MCF 10A (cell line): Measurements from ENCODE around the gene CTNNA1. TPM values are rescaled to one million over a fixed set of nuclear protein-coding genes. Genes with fewer than 3 reads are reported as not detected.
A peak's percentile ranks its signal among the peaks of the same experiment; 100 is the strongest.

Experiments used
- BruUV-seq: library from RNA; stranded (reverse); fragments of 400-500 nt; replicated peaks from 2 replicates; lab custom pipeline; 2021; lab: Mats Ljungman, UMichigan
- CTCF ChIA-PET: fragments of 300-600 bp; sonication (Branson Sonifier 250); formaldehyde crosslinking; extraction: SDS; loops from one replicate; lab custom pipeline; 2021; ENCODE audit warnings: antibody characterized with exemption, inconsistent platforms; lab: Yijun Ruan, JAX
- POLR2A ChIA-PET: fragments of 300-600, 350-650 bp; sonication (Branson Sonifier 250); formaldehyde crosslinking; extraction: SDS; loops from one replicate; lab custom pipeline; 2020; ENCODE audit warnings: antibody characterized with exemption, inconsistent platforms; lab: Yijun Ruan, JAX
- DNase-seq: peaks from one replicate; pipeline ENCODE4 v3.0.0-alpha.2; 2018; ENCODE audit not compliant: unreplicated experiment
- H3K27ac Mint-ChIP-seq: one replicate; pipeline ENCODE4 v1.8.0; 2022; ENCODE audit warnings: mild to moderate bottlenecking, low read depth, mixed read lengths; ENCODE audit not compliant: unreplicated experiment
- H3K27me3 Mint-ChIP-seq: one replicate; pipeline ENCODE4 v1.8.0; 2022; ENCODE audit warnings: mixed read lengths; ENCODE audit not compliant: insufficient read depth, unreplicated experiment
- H3K36me3 Mint-ChIP-seq: one replicate; pipeline ENCODE4 v1.8.0; 2022; ENCODE audit warnings: mild to moderate bottlenecking, moderate library complexity, mixed read lengths; ENCODE audit not compliant: insufficient read depth, unreplicated experiment
- H3K4me1 Mint-ChIP-seq: one replicate; pipeline ENCODE4 v1.8.0; 2022; ENCODE audit warnings: mixed read lengths; ENCODE audit not compliant: insufficient read depth, unreplicated experiment
- H3K4me3 Mint-ChIP-seq: one replicate; pipeline ENCODE4 v1.8.0; 2022; ENCODE audit warnings: mild to moderate bottlenecking, moderate library complexity, mixed read lengths; ENCODE audit not compliant: unreplicated experiment
- H3K9me3 Mint-ChIP-seq: one replicate; pipeline ENCODE4 v1.8.0; 2022; ENCODE audit warnings: mixed read lengths; ENCODE audit not compliant: unreplicated experiment
- intact Hi-C: fragments of 100-400 bp; cut with micrococcal nuclease; formaldehyde crosslinking; loops from 2 replicates; pipeline ENCODE4 v1.14.1; 2022
- total RNA-seq: library from RNA; stranded (reverse); gene quantifications from 2 replicates; pipeline ENCODE4 v1.2.3, GENCODE V29; 2022
- TF ChIP-seq, protein P1 (sequence below): fragments of 200-600 bp; IDR thresholded peaks from one replicate; pipeline ENCODE4 v1.8.0; 2022; ENCODE audit warnings: antibody characterized with exemption, mild to moderate bottlenecking; ENCODE audit not compliant: unreplicated experiment

Gene CTNNA1
- total RNA-seq, 1 experiment from 2014 or later: 519 TPM

DNA sequence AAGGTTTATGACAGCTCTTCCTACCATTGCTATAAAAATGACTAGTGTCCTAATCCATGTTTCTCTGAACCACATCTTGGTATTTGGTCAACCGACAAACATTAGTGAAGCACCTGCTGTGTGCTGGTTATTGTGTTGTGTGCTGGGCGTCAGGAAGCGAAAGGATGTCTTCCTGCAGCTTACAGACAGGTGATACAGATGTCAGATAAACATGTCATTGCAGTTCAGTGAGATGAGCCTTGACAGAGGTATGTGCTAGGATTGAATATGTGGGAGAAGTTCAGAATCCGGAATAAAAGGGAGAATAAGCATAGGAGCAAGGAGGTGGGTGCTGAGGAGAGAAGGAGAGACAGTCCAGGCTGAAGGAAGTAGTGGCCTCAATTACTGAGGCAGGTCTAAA lies 20.3 kb upstream of the CTNNA1 start:
- no TSS peak for BruUV-seq
- peaks cover 4% of the 10 kb centered on the region for H3K36me3 Mint-ChIP-seq
- intact Hi-C loops: no loop called here
- POLR2A ChIA-PET: no interaction called here
- no peak overlapping the region for H3K27ac Mint-ChIP-seq
- no peak for DNase-seq
- TF ChIP-seq, protein P1, sequence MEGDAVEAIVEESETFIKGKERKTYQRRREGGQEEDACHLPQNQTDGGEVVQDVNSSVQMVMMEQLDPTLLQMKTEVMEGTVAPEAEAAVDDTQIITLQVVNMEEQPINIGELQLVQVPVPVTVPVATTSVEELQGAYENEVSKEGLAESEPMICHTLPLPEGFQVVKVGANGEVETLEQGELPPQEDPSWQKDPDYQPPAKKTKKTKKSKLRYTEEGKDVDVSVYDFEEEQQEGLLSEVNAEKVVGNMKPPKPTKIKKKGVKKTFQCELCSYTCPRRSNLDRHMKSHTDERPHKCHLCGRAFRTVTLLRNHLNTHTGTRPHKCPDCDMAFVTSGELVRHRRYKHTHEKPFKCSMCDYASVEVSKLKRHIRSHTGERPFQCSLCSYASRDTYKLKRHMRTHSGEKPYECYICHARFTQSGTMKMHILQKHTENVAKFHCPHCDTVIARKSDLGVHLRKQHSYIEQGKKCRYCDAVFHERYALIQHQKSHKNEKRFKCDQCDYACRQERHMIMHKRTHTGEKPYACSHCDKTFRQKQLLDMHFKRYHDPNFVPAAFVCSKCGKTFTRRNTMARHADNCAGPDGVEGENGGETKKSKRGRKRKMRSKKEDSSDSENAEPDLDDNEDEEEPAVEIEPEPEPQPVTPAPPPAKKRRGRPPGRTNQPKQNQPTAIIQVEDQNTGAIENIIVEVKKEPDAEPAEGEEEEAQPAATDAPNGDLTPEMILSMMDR: no peak
- no peak overlapping the region for H3K4me3 Mint-ChIP-seq
- CTCF ChIA-PET: interaction anchor here (0.8 kb wide), 1 partner anchor 8 kb away, joined by 4 read pairs; no protein-coding TSS in a partner anchor
- H3K4me1 Mint-ChIP-seq: peaks cover 7% of the 10 kb centered on the region
- peaks cover 7% of the 10 kb centered on the region for H3K9me3 Mint-ChIP-seq
- H3K27me3 Mint-ChIP-seq: no peaks in the 10 kb centered on the region

DNA sequence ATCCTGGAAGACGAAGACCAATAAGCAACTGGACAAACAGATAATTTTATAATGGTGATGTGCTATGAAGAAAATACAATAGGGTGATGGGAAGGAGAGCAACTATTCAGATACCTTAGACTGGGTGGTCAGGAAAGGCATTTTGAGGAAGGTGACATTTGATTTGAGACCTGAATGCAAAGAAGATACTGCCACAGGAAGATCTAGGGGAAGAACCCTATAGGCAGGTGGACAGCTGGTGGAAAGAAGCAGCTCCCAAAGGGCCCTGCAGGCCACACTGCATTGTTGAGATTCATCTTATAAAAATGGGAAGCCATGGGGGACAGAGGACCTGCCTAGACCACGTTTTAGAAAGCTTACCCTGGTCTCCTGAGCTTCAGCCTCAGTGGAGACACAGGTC lies 19.7 kb upstream of the CTNNA1 start:
- no peaks in the 10 kb centered on the region for H3K27me3 Mint-ChIP-seq
- H3K9me3 Mint-ChIP-seq: peaks cover 7% of the 10 kb centered on the region
- TF ChIP-seq, protein P1: no peak
- no peak for DNase-seq
- H3K4me1 Mint-ChIP-seq: peaks cover 12% of the 10 kb centered on the region
- ChIA-PET CTCF (interaction anchor here (0.8 kb wide), 1 partner anchor 9 kb away, joined by 4 read pairs; no protein-coding TSS in a partner anchor), POLR2A (no interaction called here)
- no peak overlapping the region for H3K27ac Mint-ChIP-seq
- BruUV-seq: no TSS peak
- intact Hi-C loops: no loop called here
- no peak overlapping the region for H3K4me3 Mint-ChIP-seq
- H3K36me3 Mint-ChIP-seq: peaks cover 4% of the 10 kb centered on the region

DNA sequence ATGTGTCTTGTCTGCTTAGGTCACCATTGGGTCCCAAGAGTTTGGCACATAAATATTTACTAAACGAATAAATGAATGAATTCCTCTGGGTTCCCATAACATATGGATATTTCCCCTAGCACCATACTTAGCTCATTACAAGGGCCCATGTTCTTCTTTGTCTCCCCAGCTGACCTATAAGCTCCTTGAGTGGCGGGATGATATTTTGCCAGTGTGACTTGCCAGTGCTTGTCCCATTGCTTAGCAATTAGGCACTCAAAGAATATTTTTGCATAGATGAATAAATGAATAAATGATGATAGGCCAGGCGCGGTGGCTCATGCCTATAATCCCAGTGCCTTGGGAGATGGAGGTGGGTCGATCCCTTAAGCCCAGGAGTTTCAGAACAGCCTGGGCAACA lies 16.9 kb upstream of the CTNNA1 start:
- ChIA-PET POLR2A (interaction anchor here (0.8 to 1.8 kb wide), 3 partner anchors 11 to 17 kb away, joined by 3 to 9 read pairs (median 6); partner anchors contain the start of gene CTNNA1), CTCF (interaction anchor here (0.5 to 1.3 kb wide), 3 partner anchors 8 to 142 kb away, joined by 3 read pairs; no protein-coding TSS in a partner anchor)
- Mint-ChIP-seq H3K27me3 (no peaks in the 10 kb centered on the region), H3K9me3 (peaks cover 7% of the 10 kb centered on the region), H3K4me1 (peaks cover 13% of the 10 kb centered on the region), H3K36me3 (peaks cover 4% of the 10 kb centered on the region), H3K27ac (no peak overlapping the region), H3K4me3 (no peak overlapping the region)
- TF ChIP-seq, protein P1: no peak
- no peak for DNase-seq
- no TSS peak for BruUV-seq
- intact Hi-C loops: no loop called here

DNA sequence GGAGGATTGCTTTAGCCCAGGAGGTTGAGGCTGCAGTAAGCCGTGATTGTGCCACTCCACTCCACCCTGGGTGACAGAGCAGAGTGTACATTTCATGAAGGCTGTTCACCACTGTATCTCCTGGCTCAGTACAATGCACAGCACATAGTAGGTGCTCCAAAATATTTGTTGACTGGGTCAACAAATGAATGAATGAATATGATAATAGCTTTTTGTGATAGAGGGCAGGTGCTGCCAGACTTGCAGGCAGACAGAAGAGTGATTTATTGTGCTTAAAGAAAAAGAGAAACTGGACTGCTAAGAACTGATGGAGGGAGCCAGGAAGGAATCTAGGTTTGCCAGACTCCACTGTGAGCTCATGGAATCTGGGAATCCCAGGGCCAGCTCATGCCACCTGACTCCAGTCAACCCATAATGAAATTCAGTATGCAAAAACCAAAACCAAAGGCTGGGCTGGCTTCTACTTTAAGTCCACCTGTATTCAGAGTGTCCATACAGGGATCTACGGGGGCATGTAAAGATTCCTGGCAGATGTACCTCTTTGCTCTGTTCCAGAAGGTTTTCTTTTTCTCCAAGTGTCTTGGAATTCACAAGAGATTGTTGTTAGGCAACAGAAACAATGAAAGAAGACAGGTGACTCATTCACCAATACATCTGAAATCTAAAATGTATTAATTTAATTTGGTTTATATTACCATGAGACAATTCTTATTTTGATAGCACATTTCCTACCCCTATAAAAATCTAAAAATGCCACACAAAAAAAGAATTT lies 15.5 kb upstream of the CTNNA1 start:
- Mint-ChIP-seq H3K36me3 (peaks cover 4% of the 10 kb centered on the region), H3K27me3 (no peaks in the 10 kb centered on the region), H3K4me3 (no peak overlapping the region), H3K9me3 (peaks cover 7% of the 10 kb centered on the region), H3K27ac (no peak overlapping the region), H3K4me1 (peaks cover 24% of the 10 kb centered on the region)
- ChIA-PET CTCF (interaction anchor here (0.6 to 1.4 kb wide), 7 partner anchors 9 to 985 kb away, joined by 3 to 8 read pairs (median 3); no protein-coding TSS in a partner anchor), POLR2A (interaction anchor here (0.6 to 1.2 kb wide), 6 partner anchors 10 to 163 kb away, joined by 3 to 4 read pairs (median 3); no protein-coding TSS in a partner anchor)
- DNase-seq: peak; percentile 32
- intact Hi-C loops: no loop called here
- TF ChIP-seq, protein P1: no peak
- no TSS peak for BruUV-seq
